ENCODE data around the gene FBP2. TPM values are rescaled to one million over a fixed set of nuclear protein-coding genes. Genes with fewer than 3 reads are reported as not detected.
"Not testable (repeated sequence)": the region's sequence is repeated elsewhere in the genome, so short reads cannot be mapped to it uniquely, and the experiment has no call there.

FBP2 gene
- total RNA-seq, 1 experiment from 2014 or later = not detected

DNA sequence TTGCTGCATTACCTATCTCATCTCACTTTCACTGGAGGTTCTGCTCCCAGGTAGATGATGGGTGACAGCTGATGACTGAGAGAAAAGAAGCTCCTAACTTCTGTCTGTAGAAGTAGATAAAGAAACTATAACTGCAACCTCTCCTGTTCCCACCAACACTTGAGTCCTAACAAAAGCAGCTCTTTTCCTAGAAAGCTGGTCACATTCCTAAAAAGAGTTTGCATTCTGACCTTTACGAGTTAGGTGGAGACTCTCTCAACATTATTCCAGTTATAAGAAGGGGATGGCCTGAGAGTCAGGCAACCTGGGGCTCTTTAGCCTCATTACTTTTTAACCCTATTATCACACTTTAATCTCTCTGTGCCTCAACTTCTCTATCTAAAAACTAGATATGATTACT, 47.7 kb downstream of the FBP2 start:
- no TSS peak for BruUV-seq (replicated peaks)
- no peak for ATAC-seq
- Histone ChIP-seq H3K36me3 (ENCODE audit: control insufficient read depth in 1 of 2, insufficient read depth in 2 of 2, low read length in 2 of 2) (no peaks in the 10 kb centered on the region), H3K27me3 (ENCODE audit: insufficient read depth, low read length) (no peaks in the 10 kb centered on the region), H3K27ac (ENCODE audit: low read depth, low read length) (no peak overlapping the region), H3K9ac (ENCODE audit: low read length) (no peak overlapping the region), H3K4me3 (replicated peaks in 1 of 2; ENCODE audit: low read depth in 1 of 2, low read length in 2 of 2) (no peak overlapping the region), H4K20me1 (ENCODE audit: insufficient read depth) (no peaks in the 10 kb centered on the region), H3K4me2 (ENCODE audit: low read length) (no peak overlapping the region), H3K4me1 (ENCODE audit: control insufficient read depth in 1 of 2, insufficient read depth in 2 of 2, low read length in 2 of 2) (no peaks in the 10 kb centered on the region), H3K9me3 (ENCODE audit: control insufficient read depth in 1 of 2, insufficient read depth in 1 of 2, low read depth in 1 of 2, low read length in 2 of 2) (no peaks in the 10 kb centered on the region), H3K79me2 (ENCODE audit: insufficient read depth, low read length) (no peaks in the 10 kb centered on the region), H2AFZ (ENCODE audit: low read depth, low read length, poor library complexity, severe bottlenecking) (no peak overlapping the region), H3K9me2 (ENCODE audit: insufficient read depth) (no peaks in the 10 kb centered on the region)
- intact Hi-C loops (cut with micrococcal nuclease) = no loop called here
- CTCF ChIA-PET = no interaction called here
- DNase-seq (ENCODE audit: low read depth, low spot score) = no peak
- POLR2A ChIA-PET = no interaction called here
- TF ChIP-seq ZFX (IDR thresholded peaks at IDR 0.05) (no peak), JUND (IDR thresholded peaks at IDR 0.05) (no peak)
- RAD21 ChIA-PET (ENCODE audit: low non-redundant PET in 1 of 2, low total read pairs in 2 of 2, uncharacterized antibody in 2 of 2, unreplicated experiment in 2 of 2) = no interaction called here

DNA sequence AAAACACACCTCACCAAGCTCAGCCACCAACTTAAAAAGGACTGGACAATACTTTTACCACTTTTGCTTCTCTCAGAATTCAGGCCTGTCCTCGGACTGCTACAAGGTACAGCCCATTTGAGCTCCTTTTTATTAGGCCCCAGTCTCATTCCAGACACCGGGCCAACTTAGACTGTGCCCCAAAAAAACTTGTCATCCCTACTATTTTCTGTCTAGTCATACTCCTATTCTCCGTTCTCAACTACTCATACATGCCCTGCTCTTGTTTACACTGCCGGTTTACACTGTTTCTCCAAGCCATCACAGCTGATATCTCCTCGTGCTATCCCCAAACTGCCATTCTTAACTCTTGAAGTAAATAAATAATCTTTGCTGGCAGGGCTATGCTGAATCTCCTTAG, 49.3 kb downstream of the FBP2 start:
- H3K9me2 ChIP-seq (ENCODE audit: insufficient read depth); H3K79me2 ChIP-seq (ENCODE audit: insufficient read depth, low read length); DNase-seq (ENCODE audit: low read depth, low spot score); BruUV-seq (replicated peaks); H3K36me3 ChIP-seq (ENCODE audit: control insufficient read depth in 1 of 2, insufficient read depth in 2 of 2, low read length in 2 of 2); POLR2A ChIA-PET; H4K20me1 ChIP-seq (ENCODE audit: insufficient read depth); H3K9me3 ChIP-seq (ENCODE audit: control insufficient read depth in 1 of 2, insufficient read depth in 1 of 2, low read depth in 1 of 2, low read length in 2 of 2); intact Hi-C loops (cut with micrococcal nuclease); H3K4me1 ChIP-seq (ENCODE audit: control insufficient read depth in 1 of 2, insufficient read depth in 2 of 2, low read length in 2 of 2); H3K9ac ChIP-seq (ENCODE audit: low read length); H3K27ac ChIP-seq (ENCODE audit: low read depth, low read length); H3K27me3 ChIP-seq (ENCODE audit: insufficient read depth, low read length); H2AFZ ChIP-seq (ENCODE audit: low read depth, low read length, poor library complexity, severe bottlenecking); CTCF ChIA-PET; ATAC-seq; RAD21 ChIA-PET (ENCODE audit: low non-redundant PET in 1 of 2, low total read pairs in 2 of 2, uncharacterized antibody in 2 of 2, unreplicated experiment in 2 of 2); H3K4me2 ChIP-seq (ENCODE audit: low read length); H3K4me3 ChIP-seq (replicated peaks in 1 of 2; ENCODE audit: low read depth in 1 of 2, low read length in 2 of 2): not testable (repeated sequence)

DNA sequence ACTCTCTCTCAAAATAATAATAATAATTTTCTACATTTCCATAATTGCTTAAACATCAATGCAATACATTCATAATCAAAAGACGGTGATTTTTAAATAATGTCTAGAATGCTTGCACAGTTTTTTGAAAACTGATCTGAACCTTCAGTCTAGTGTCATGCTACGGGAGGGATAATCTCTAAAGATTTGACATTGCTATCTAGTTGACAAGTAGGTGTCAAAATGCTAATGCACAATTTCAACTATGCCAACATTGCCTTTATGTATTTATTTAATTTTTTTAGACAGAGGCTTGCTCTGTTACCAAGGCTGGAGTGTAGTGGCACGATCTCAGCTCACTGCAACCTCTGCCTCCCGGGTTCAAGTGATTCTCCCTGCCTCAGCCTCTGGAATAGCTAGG, 54.7 kb downstream of the FBP2 start:
- no TSS peak for BruUV-seq (replicated peaks)
- no peak for TF ChIP-seq SRF (IDR thresholded peaks at IDR 0.05; ENCODE audit: low read depth)
- TF ChIP-seq, protein P1, sequence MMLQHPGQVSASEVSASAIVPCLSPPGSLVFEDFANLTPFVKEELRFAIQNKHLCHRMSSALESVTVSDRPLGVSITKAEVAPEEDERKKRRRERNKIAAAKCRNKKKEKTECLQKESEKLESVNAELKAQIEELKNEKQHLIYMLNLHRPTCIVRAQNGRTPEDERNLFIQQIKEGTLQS (IDR thresholded peaks at IDR 0.05) = no peak
- TF ChIP-seq, protein P2, sequence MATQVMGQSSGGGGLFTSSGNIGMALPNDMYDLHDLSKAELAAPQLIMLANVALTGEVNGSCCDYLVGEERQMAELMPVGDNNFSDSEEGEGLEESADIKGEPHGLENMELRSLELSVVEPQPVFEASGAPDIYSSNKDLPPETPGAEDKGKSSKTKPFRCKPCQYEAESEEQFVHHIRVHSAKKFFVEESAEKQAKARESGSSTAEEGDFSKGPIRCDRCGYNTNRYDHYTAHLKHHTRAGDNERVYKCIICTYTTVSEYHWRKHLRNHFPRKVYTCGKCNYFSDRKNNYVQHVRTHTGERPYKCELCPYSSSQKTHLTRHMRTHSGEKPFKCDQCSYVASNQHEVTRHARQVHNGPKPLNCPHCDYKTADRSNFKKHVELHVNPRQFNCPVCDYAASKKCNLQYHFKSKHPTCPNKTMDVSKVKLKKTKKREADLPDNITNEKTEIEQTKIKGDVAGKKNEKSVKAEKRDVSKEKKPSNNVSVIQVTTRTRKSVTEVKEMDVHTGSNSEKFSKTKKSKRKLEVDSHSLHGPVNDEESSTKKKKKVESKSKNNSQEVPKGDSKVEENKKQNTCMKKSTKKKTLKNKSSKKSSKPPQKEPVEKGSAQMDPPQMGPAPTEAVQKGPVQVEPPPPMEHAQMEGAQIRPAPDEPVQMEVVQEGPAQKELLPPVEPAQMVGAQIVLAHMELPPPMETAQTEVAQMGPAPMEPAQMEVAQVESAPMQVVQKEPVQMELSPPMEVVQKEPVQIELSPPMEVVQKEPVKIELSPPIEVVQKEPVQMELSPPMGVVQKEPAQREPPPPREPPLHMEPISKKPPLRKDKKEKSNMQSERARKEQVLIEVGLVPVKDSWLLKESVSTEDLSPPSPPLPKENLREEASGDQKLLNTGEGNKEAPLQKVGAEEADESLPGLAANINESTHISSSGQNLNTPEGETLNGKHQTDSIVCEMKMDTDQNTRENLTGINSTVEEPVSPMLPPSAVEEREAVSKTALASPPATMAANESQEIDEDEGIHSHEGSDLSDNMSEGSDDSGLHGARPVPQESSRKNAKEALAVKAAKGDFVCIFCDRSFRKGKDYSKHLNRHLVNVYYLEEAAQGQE (IDR thresholded peaks at IDR 0.05; ENCODE audit: low read depth) = no peak
- TF ChIP-seq, protein P3, sequence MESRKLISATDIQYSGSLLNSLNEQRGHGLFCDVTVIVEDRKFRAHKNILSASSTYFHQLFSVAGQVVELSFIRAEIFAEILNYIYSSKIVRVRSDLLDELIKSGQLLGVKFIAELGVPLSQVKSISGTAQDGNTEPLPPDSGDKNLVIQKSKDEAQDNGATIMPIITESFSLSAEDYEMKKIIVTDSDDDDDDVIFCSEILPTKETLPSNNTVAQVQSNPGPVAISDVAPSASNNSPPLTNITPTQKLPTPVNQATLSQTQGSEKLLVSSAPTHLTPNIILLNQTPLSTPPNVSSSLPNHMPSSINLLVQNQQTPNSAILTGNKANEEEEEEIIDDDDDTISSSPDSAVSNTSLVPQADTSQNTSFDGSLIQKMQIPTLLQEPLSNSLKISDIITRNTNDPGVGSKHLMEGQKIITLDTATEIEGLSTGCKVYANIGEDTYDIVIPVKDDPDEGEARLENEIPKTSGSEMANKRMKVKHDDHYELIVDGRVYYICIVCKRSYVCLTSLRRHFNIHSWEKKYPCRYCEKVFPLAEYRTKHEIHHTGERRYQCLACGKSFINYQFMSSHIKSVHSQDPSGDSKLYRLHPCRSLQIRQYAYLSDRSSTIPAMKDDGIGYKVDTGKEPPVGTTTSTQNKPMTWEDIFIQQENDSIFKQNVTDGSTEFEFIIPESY (IDR thresholded peaks at IDR 0.05; ENCODE audit: extremely low read depth, insufficient replicate concordance, low read length) = no peak
- TF ChIP-seq FOSL1 (IDR thresholded peaks at IDR 0.05; ENCODE audit: low read depth) = no peak
- no peak for TF ChIP-seq ELF1 (IDR thresholded peaks at IDR 0.05; ENCODE audit: borderline replicate concordance, low read depth)
- no peak for TF ChIP-seq POLR2A (IDR thresholded peaks at IDR 0.05; ENCODE audit: borderline replicate concordance, extremely low read depth, insufficient read depth, insufficient read length)
- TF ChIP-seq EGR1 (IDR thresholded peaks at IDR 0.05; ENCODE audit: low read depth) = no peak
- no peak for TF ChIP-seq ZFX (IDR thresholded peaks at IDR 0.05)

More for the DNA sequence above, 54.7 kb downstream of the FBP2 start:
- no peaks in the 10 kb centered on the region for H3K9me3 ChIP-seq (ENCODE audit: control insufficient read depth in 1 of 2, insufficient read depth in 1 of 2, low read depth in 1 of 2, low read length in 2 of 2)
- no peaks in the 10 kb centered on the region for H4K20me1 ChIP-seq (ENCODE audit: insufficient read depth)
- H3K9ac ChIP-seq (ENCODE audit: low read length) = no peak overlapping the region
- intact Hi-C loops (cut with micrococcal nuclease) = no loop called here
- no peak overlapping the region for H3K4me3 ChIP-seq (replicated peaks in 1 of 2; ENCODE audit: low read depth in 1 of 2, low read length in 2 of 2)
- ATAC-seq (no peak), DNase-seq (ENCODE audit: low read depth, low spot score) (no peak)
- ChIA-PET RAD21 (ENCODE audit: low non-redundant PET in 1 of 2, low total read pairs in 2 of 2, uncharacterized antibody in 2 of 2, unreplicated experiment in 2 of 2) (no interaction called here), CTCF (no interaction called here), POLR2A (no interaction called here)
- no peaks in the 10 kb centered on the region for H3K79me2 ChIP-seq (ENCODE audit: insufficient read depth, low read length)
- H3K27ac ChIP-seq (ENCODE audit: low read depth, low read length) = no peak overlapping the region
- H3K9me2 ChIP-seq (ENCODE audit: insufficient read depth) = no peaks in the 10 kb centered on the region
- no peak overlapping the region for H2AFZ ChIP-seq (ENCODE audit: low read depth, low read length, poor library complexity, severe bottlenecking)
- no peaks in the 10 kb centered on the region for H3K4me1 ChIP-seq (ENCODE audit: control insufficient read depth in 1 of 2, insufficient read depth in 2 of 2, low read length in 2 of 2)
- H3K4me2 ChIP-seq (ENCODE audit: low read length) = no peak overlapping the region
- no peaks in the 10 kb centered on the region for H3K36me3 ChIP-seq (ENCODE audit: control insufficient read depth in 1 of 2, insufficient read depth in 2 of 2, low read length in 2 of 2)
- H3K27me3 ChIP-seq (ENCODE audit: insufficient read depth, low read length) = no peaks in the 10 kb centered on the region
